Caco-2 (cell line): Measurements from ENCODE around the gene EIF1AD. TPM values are rescaled to one million over a fixed set of nuclear protein-coding genes. Genes with fewer than 3 reads are reported as not detected.
A peak's percentile ranks its signal among the peaks of the same experiment; 100 is the strongest.

Experiments
- BruUV-seq: library from RNA; stranded (reverse); fragments of 400-500 nt; replicated peaks from 2 replicates; lab custom pipeline; 2021; lab: Mats Ljungman, UMichigan
- CTCF ChIA-PET: fragments of 300-600 bp; sonication (Branson Sonifier 250); formaldehyde crosslinking; loops from one replicate; lab custom pipeline; 2022; ENCODE audit warnings: antibody characterized with exemption; lab: Charles Lee
- POLR2A ChIA-PET: fragments of 300-600 bp; sonication (Branson Sonifier 250); formaldehyde crosslinking; loops from one replicate; lab custom pipeline; 2022; ENCODE audit warnings: antibody characterized with exemption; lab: Charles Lee
- DNase-seq, 2 experiments: peaks; one replicate each; pipeline versions ENCODE4 v3.0.0 to v3.0.0-alpha.2; 2020 to 2022
- H3K27me3 ChIP-seq: replicated peaks from 2 replicates; pipeline ENCODE4 v1.6.0; 2011; ENCODE audit warnings: low read length; ENCODE audit not compliant: control insufficient read depth, insufficient read depth
- H3K36me3 ChIP-seq: 2 replicates; pipeline ENCODE4 v1.5.1; 2011; ENCODE audit warnings: low read length; ENCODE audit not compliant: control insufficient read depth, insufficient read depth
- H3K4me1 ChIP-seq: fragments of 250-450 bp; sonication (Bioruptor Pico); 2 replicates; pipeline ENCODE4 v1.5.1; 2020; ENCODE audit warnings: mild to moderate bottlenecking
- H3K4me3 ChIP-seq: 2 replicates; pipeline ENCODE4 v1.5.1; 2011; ENCODE audit warnings: low read depth, mild to moderate bottlenecking, control low read depth, low read length
- H3K9me3 ChIP-seq: fragments of 250-450 bp; sonication (Bioruptor Pico); 2 replicates; pipeline ENCODE4 v1.5.1; 2020; ENCODE audit warnings: mild to moderate bottlenecking, moderate library complexity
- H3K27ac Mint-ChIP-seq: one replicate; pipeline ENCODE4 v1.8.0; 2022; ENCODE audit warnings: mixed read lengths; ENCODE audit not compliant: unreplicated experiment
- H3K27me3 Mint-ChIP-seq: one replicate; pipeline ENCODE4 v1.8.0; 2022; ENCODE audit warnings: mixed read lengths; ENCODE audit not compliant: insufficient read depth, unreplicated experiment
- H3K36me3 Mint-ChIP-seq: one replicate; pipeline ENCODE4 v1.8.0; 2022; ENCODE audit warnings: mild to moderate bottlenecking, mixed read lengths; ENCODE audit not compliant: insufficient read depth, unreplicated experiment
- H3K4me1 Mint-ChIP-seq: one replicate; pipeline ENCODE4 v1.8.0; 2022; ENCODE audit warnings: low read depth, mixed read lengths; ENCODE audit not compliant: unreplicated experiment
- H3K4me3 Mint-ChIP-seq: one replicate; pipeline ENCODE4 v1.8.0; 2022; ENCODE audit warnings: mild to moderate bottlenecking, moderate library complexity, mixed read lengths; ENCODE audit not compliant: unreplicated experiment
- H3K9me3 Mint-ChIP-seq: one replicate; pipeline ENCODE4 v1.8.0; 2022; ENCODE audit warnings: mixed read lengths; ENCODE audit not compliant: unreplicated experiment
- intact Hi-C: fragments of 100-400 bp; cut with micrococcal nuclease; formaldehyde crosslinking; loops from one replicate; pipeline ENCODE4 v1.10.0; 2022; ENCODE audit not compliant: unreplicated experiment
- total RNA-seq: library from RNA; stranded (reverse); gene quantifications from 2 replicates; pipeline ENCODE4 v1.2.3, GENCODE V29; 2022
- TF ChIP-seq, protein P1 (sequence below), 2 experiments: fragments of 200-600 bp in 1 of 2; IDR thresholded peaks; 1 replicate in 1 of 2; 2 replicates in 1 of 2; pipeline versions ENCODE4 v1.5.1 to v1.8.0; 2011 to 2022; ENCODE audit warnings: antibody characterized with exemption in 1 of 2, control low read depth in 1 of 2, inconsistent platforms in 1 of 2, low read depth in 1 of 2, low read length in 1 of 2, mild to moderate bottlenecking in 1 of 2, moderate library complexity in 1 of 2; ENCODE audit not compliant: insufficient read depth in 1 of 2, severe bottlenecking in 1 of 2, unreplicated experiment in 1 of 2

Gene EIF1AD
- total RNA-seq, 1 experiment from 2014 or later, result 55.3 TPM

DNA sequence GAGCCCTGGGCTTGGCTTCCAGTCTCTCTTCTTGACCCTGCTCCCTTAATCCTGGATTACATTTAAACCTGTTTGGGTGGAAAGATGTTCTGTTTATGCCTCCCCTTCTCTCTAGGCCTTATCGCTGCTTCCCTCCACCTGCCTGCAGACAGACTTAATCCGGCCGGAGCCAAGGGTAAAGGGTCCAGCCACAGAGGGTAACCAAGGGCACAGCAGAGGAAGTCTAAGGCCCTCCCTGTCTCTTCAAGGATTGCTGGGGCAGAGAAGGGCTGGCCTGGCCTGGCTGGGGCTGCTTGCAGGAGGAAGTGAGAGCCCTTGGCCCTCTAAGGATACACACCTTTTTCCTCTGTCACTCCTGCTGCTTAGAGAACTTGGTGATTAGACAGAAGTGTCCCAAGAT, 44.9 kb upstream of the EIF1AD start:
- Mint-ChIP-seq H3K9me3 (no peaks in the 10 kb centered on the region), H3K27me3 (no peaks in the 10 kb centered on the region), H3K27ac (no peak overlapping the region), H3K36me3 (no peaks in the 10 kb centered on the region), H3K4me3 (no peak overlapping the region), H3K4me1 (peaks cover 7% of the 10 kb centered on the region)
- no TSS peak for BruUV-seq
- Histone ChIP-seq H3K36me3 (no peaks in the 10 kb centered on the region), H3K4me1 (peaks cover 11% of the 10 kb centered on the region), H3K4me3 (no peak overlapping the region), H3K9me3 (no peaks in the 10 kb centered on the region), H3K27me3 (no peaks in the 10 kb centered on the region)
- TF ChIP-seq, protein P1, sequence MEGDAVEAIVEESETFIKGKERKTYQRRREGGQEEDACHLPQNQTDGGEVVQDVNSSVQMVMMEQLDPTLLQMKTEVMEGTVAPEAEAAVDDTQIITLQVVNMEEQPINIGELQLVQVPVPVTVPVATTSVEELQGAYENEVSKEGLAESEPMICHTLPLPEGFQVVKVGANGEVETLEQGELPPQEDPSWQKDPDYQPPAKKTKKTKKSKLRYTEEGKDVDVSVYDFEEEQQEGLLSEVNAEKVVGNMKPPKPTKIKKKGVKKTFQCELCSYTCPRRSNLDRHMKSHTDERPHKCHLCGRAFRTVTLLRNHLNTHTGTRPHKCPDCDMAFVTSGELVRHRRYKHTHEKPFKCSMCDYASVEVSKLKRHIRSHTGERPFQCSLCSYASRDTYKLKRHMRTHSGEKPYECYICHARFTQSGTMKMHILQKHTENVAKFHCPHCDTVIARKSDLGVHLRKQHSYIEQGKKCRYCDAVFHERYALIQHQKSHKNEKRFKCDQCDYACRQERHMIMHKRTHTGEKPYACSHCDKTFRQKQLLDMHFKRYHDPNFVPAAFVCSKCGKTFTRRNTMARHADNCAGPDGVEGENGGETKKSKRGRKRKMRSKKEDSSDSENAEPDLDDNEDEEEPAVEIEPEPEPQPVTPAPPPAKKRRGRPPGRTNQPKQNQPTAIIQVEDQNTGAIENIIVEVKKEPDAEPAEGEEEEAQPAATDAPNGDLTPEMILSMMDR (IDR thresholded peaks at IDR 0.05; ENCODE audit: insufficient read depth in 1 of 2, low read depth in 1 of 2, low read length in 1 of 2, severe bottlenecking in 1 of 2, unreplicated experiment in 1 of 2), result no peak
- intact Hi-C loops, result no loop called here
- ChIA-PET CTCF (no interaction called here), POLR2A (no interaction called here)
- no peak for DNase-seq

GRCh38 chr11:66045177-66045639, 43.3 kb upstream of the EIF1AD start:
- BruUV-seq, result no TSS peak
- Histone ChIP-seq H3K9me3 (no peaks in the 10 kb centered on the region), H3K4me1 (0 out of 2 replicates have a peak, but pooled peaks cover 4% of the 10 kb centered on the region), H3K4me3 (no peak overlapping the region), H3K27me3 (no peaks in the 10 kb centered on the region), H3K36me3 (no peaks in the 10 kb centered on the region)
- Mint-ChIP-seq H3K36me3 (no peaks in the 10 kb centered on the region), H3K4me1 (no peaks in the 10 kb centered on the region), H3K9me3 (no peaks in the 10 kb centered on the region), H3K27ac (no peak overlapping the region), H3K4me3 (peak overlapping the region; percentile 12), H3K27me3 (no peaks in the 10 kb centered on the region)
- intact Hi-C loops, result no loop called here
- ChIA-PET POLR2A (no interaction called here), CTCF (interaction anchor here (0.6 to 1.7 kb wide), 11 partner anchors 13 to 155 kb away, joined by 3 to 8 read pairs (median 3); partner anchors contain the start of gene CCDC85B)
- peak; percentile 75 to 87 for DNase-seq
- TF ChIP-seq, protein P1 (IDR thresholded peaks at IDR 0.05; ENCODE audit: insufficient read depth in 1 of 2, low read depth in 1 of 2, low read length in 1 of 2, severe bottlenecking in 1 of 2, unreplicated experiment in 1 of 2), result peak; percentile 93 to 96

GRCh38 chr11:66044757-66045156, 42.8 kb upstream of the EIF1AD start:
- DNase-seq, result no peak
- intact Hi-C loops, result no loop called here
- no peaks in the 10 kb centered on the region for H3K9me3 Mint-ChIP-seq
- H3K36me3 Mint-ChIP-seq, result no peaks in the 10 kb centered on the region
- no peaks in the 10 kb centered on the region for H3K4me1 Mint-ChIP-seq
- Histone ChIP-seq H3K36me3 (no peaks in the 10 kb centered on the region), H3K4me1 (0 out of 2 replicates have a peak, but pooled peaks cover 4% of the 10 kb centered on the region), H3K9me3 (no peaks in the 10 kb centered on the region), H3K4me3 (no peak overlapping the region), H3K27me3 (no peaks in the 10 kb centered on the region)
- peak overlapping the region; percentile 12 for H3K4me3 Mint-ChIP-seq
- H3K27ac Mint-ChIP-seq, result no peak overlapping the region
- TF ChIP-seq, protein P1 (IDR thresholded peaks at IDR 0.05; ENCODE audit: insufficient read depth in 1 of 2, low read depth in 1 of 2, low read length in 1 of 2, severe bottlenecking in 1 of 2, unreplicated experiment in 1 of 2), result no peak
- BruUV-seq, result no TSS peak
- ChIA-PET CTCF (interaction anchor here (0.6 to 1.7 kb wide), 9 partner anchors 13 to 157 kb away, joined by 3 to 8 read pairs (median 5); partner anchors contain the start of genes CCDC85B and FIBP), POLR2A (no interaction called here)
- no peaks in the 10 kb centered on the region for H3K27me3 Mint-ChIP-seq
